Hypothalamus (tissue), 51 donors: ENCODE results near the gene FIP1L1.
"Not testable (repeated sequence)": the region's sequence is repeated elsewhere in the genome, so short reads cannot be mapped to it uniquely, and the experiment has no call there.

Source experiments
- DNase-seq, 51 donors: peaks; one replicate each; lab custom pipeline; 2025; lab: John Stamatoyannopoulos, UW

The FIP1L1 gene

GRCh38 chr4:53377319-53378170 lies at the start of gene FIP1L1:
TSS of gene FIP1L1 (plus strand) at chr4:53377641. CDS start at chr4:53377839, 198 bp downstream.
- peak; percentile 34 to 95 (median 83) for DNase-seq

DNA sequence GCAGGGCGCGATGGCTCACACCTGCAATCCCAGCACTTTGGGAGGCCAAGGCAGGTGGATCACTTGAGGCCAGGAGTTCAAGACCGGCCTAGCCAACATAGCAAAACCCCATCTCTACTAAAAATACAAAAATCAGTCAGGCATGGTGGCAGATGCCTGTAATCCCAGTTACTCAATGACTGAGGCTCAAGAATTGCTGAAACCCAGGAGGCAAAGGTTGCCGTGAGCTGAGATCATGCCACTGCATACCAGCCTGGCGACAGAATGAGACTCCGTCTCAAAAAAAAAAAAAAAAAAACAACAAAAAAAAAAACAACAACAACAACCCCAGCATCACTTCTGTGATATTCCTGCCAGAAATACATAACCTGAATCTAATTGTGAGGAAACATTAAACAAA lies 42.5 kb upstream of the FIP1L1 start:
- not testable (repeated sequence) for DNase-seq

- DNase-seq, result not testable (repeated sequence)
Observed at GRCh38 chr4:53340145-53340544, 37.3 kb upstream of the FIP1L1 start.

GRCh38 chr4:53346392-53346791 lies 31.0 kb upstream of the FIP1L1 start:
- not testable (repeated sequence) for DNase-seq

DNA sequence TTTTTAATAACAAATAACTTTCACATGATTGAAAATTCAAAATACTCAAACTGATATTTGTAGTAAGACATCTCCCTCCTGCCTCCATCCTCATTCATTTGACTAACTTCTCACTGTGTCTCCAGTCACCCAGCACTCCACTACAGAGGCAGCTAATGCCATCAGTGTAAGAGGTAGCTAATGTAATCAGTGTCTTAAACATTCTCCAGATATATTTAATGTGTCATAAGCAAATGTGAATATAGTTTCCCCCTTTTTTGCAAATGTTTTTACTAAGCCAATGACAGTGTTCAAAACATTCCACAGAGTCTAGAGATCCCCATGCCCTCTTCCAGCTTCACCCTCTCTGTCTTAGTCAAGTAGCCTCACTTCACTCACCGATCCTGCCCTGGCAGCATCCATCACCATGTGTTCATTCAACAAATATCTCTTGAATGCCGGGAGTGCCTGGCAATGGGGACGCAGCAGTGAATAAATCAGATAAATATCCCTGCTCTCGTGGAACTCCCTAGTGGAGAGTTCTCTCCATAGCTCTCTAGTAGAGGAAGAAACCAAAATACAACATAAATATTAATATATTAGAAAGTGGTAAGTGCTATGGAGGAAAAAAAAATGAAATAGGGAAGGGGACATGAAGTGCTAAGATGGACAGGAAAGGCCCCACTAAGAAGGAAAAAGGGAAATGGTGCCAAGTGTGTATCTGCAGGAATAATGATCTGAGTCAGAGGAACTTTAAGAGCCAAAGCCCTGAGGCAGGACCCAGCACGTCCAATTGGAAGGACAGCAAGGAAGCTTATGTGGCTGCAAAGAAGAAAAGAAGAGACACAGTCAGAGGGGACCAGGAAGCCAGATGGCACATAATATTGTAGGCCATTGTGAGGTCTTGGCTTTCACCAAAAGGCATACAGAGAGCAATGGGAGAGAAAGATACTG lies 30.3 kb upstream of the FIP1L1 start:
- peak in 5 of 51 donors; percentile 1 to 24 (median 8) for DNase-seq

DNA sequence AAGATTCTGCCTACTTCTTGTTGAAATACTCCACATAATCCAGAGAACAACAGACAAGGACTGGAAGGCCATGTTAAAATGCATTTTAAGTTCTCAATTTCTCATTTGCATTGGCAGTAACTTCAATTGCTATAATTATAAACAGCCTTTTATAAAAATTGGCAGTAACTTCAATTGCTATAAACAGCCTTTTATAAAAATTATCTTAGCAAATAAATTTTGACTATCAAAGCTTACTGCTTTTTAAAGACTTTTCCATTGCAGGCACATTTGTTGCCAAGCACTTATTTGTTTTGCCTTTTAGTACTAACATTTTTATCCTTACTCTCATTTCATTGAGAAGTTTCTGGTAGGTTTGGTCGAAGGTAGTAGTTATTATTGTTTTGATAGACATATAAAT lies 29.4 kb upstream of the FIP1L1 start:
- DNase-seq, result no peak

- no peak for DNase-seq
Observed at GRCh38 chr4:53349091-53349491, 28.4 kb upstream of the FIP1L1 start.

DNA sequence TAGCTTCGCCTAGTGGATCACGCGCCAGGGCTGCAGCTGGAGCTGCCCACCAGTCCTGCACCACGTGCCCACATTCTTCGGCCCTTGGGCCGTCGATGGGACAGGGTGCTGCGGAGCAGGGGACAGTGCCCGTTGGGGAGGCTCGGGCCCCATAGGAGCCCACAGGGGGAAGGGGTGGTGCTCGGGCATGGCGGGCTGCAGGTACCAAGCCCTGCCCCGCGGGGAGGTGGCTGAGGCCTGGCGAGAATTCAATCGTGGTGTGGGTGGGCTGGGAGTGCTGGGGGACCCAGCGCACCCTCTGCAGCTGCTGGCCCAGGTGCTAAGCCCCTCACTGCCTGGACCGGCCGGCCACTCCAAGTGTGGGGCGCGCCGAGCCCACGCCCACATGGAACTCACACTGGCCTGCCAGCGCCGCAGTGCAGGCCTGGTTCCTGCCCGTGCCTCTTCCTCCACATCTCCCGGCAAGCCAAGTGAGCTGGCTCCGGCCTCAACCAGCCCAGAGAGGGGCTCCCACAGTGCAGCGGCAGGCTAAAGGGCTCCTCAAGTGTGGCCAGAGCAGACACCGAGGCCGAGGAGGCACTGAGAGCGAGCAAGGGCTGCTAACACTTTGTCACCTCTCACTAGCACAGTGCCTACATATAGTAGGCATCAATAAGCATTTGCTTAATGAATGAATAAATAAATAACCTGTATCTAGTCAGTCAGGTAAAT lies 23.3 kb upstream of the FIP1L1 start:
- no peak for DNase-seq

DNA sequence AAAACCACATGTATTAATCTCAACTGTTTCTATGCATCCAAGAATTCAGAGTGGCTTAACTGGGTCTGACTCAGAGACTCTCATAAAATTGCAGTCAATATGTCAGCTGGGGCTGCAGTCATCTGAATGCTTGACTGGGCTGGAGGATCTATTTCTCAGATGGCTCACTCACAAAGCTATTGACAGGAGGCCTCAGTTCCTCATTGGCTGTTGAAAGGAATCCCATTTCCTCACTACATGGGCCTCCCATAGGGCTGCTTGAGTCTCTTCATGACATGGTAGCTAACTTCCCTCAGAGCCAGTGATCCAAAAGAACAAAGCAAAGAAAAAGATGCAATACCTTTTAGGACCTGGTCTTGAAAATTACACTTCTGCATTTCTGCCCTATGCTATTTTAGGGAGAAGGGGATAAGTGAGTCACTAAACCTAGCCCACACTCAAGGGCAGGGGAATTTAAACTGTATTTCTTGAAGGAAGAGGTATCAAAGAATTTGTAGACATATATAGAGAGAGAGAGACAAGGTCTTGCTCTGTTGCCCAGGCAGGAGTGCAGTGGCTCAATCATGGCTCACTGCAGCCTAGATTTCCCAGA lies 21.4 kb upstream of the FIP1L1 start:
- DNase-seq, result no peak

DNA sequence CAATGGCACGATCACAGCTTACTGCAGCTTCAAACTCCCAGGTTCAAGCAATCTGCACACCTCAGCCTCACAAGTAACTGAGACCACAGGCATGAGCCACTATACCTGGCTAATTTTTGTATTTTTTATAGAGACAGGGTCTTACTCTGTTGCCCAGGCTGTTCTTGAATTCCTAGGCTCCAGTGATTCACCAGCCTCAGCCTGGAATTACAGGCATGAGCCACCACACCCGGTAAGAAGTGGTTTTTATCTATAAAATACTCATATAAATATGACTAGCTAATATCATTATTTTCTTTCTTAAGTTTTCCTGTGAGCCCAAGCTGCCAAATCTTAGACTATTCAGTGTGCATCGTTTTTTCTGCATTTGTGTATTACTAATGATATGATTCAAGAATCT lies 16.0 kb upstream of the FIP1L1 start:
- no peak for DNase-seq

- DNase-seq, result no peak
Observed at GRCh38 chr4:53362093-53362492, 15.3 kb upstream of the FIP1L1 start.

DNA sequence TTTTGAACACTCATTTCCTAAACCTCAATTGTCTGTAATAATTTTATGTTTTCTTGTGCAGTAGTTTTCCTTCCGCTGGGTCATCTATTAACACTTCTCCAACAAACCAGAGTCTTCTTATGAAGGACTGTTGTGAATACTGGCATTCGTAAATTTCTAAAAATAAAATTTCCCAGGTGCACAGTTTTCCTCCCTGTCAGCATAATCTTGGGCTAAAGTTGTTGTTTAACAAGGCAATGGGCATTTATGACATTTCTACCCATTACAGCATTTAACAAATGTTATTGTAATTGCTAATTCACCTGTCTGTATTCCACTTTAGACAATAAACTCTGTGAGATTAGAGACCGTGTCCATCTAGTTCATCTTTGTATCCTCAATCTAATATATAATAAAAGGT lies 12.8 kb upstream of the FIP1L1 start:
- no peak for DNase-seq

- DNase-seq, result peak in 1 of 51 donors; percentile 1
Observed at GRCh38 chr4:53365121-53365485, 12.3 kb upstream of the FIP1L1 start.

DNA sequence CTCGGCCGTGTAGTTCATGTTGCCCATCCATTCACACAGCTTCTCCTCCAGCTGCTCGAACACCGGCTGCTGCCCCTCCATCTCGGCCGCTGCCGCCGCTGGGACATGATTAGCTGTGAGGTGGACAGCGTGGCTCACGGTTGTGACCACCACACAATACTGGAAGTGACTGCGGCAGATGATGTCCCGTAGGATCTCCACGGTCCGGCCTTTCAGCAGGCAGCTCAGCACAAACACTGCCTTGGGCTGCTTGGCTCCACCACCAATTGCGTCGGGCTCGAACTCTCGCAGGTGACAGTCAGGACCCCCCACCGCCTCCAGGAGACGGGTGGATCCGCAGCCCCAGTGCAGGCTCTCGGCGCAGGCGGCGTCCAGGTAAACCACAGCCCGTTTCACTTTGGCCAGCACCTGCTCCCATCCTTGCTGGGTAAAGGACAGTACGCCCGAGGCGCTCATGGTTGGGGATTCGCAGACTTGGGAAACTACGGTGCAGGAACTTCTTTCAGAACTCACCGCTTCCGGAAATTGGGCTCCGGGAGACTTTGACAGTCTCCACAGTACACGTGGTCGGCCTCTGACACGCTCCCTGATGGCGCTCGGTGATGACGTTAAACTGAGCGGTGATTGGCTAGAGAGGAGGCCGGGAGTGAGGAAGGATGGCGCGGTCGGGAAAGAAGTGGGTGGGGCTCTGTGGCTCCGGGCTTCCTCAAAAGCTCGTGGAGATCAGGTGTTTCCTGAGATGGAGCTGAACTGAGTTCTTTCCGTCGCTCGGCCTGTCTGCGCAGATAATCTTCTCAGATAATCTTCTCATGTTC lies 11.7 kb upstream of the FIP1L1 start, which contains the start of gene SCFD2:
Gene SCFD2 (minus strand): TSS at position 576 of the 815 bp plus-strand sequence.
- peak; percentile 64 to 99 (median 95) for DNase-seq

- no peak for DNase-seq
Observed at GRCh38 chr4:53366301-53366716, 11.1 kb upstream of the FIP1L1 start.

- DNase-seq, result no peak
Observed at GRCh38 chr4:53367721-53368120, 9.7 kb upstream of the FIP1L1 start.

DNA sequence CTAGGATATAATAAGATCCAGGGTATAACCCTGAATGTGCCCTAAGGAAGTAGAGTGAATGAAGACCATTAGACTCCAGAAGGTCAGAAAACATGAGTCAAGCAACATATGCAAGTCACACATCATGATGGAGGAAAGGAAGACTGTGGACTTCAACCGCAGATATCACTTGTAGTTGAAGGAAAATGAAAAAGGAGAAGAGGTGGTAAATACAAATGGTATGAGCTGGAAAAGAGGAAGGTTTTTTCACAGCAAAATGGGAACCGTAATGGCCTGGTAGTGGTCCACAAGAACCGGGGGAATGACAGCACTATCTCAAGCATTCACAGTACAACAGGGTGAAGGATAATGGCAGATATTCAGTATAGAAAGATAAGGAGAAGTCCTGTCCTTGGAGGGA lies 6.4 kb upstream of the FIP1L1 start:
- DNase-seq, result no peak

- DNase-seq, result no peak
Observed at GRCh38 chr4:53371843-53372521, 5.5 kb upstream of the FIP1L1 start.

GRCh38 chr4:53374777-53375258 lies 2.6 kb upstream of the FIP1L1 start:
- no peak for DNase-seq
